ENCODE data around the gene TBC1D22A. TPM values are rescaled to one million over a fixed set of nuclear protein-coding genes. Genes with fewer than 3 reads are reported as not detected.

TBC1D22A gene
- total and polyA plus RNA-seq, 2 experiments from 2014 or later, result 15.3 to 19.8 TPM

GRCh38 chr22:47009304-47010101 lies 247.1 kb downstream of the TBC1D22A start:
- Histone ChIP-seq H3K79me2 (no peaks in the 10 kb centered on the region), H4K20me1 (ENCODE audit: insufficient read depth, poor library complexity, severe bottlenecking) (no peaks in the 10 kb centered on the region), H3K36me3 (replicated peaks; ENCODE audit: insufficient read depth, low read depth) (no peaks in the 10 kb centered on the region), H3K9me2 (replicated peaks; ENCODE audit: insufficient read depth) (no peaks in the 10 kb centered on the region), H3K4me1 (ENCODE audit: insufficient read depth) (peaks cover 3% of the 10 kb centered on the region), H3K4me2 (no peak overlapping the region), H3K4me3 (no peak overlapping the region), H3K9me3 (ENCODE audit: low read depth) (no peaks in the 10 kb centered on the region), H3K27me3 (no peaks in the 10 kb centered on the region), H2AFZ (no peak overlapping the region), H3K27ac (no peak overlapping the region)
- TF ChIP-seq EZH2 (IDR thresholded peaks at IDR 0.05; ENCODE audit: borderline replicate concordance) (no peak), EZH2phosphoT487 (IDR thresholded peaks at IDR 0.05; ENCODE audit: low read depth, severe bottlenecking, unreplicated experiment) (no peak), CTCF (IDR thresholded peaks at IDR 0.05; ENCODE audit: poor library complexity) (no peak)
- no peak for DNase-seq (ENCODE audit: low spot score)
- 96% methylated on average over 8 of the region's 8 CpGs for WGBS (ENCODE audit: low lambda C conversion rate, missing lambda C conversion rate)

GRCh38 chr22:47010211-47010610 lies 247.8 kb downstream of the TBC1D22A start:
- Histone ChIP-seq H3K79me2 (no peaks in the 10 kb centered on the region), H3K27ac (no peak overlapping the region), H3K4me1 (ENCODE audit: insufficient read depth) (peaks cover 3% of the 10 kb centered on the region), H3K9me2 (replicated peaks; ENCODE audit: insufficient read depth) (no peaks in the 10 kb centered on the region), H4K20me1 (ENCODE audit: insufficient read depth, poor library complexity, severe bottlenecking) (no peaks in the 10 kb centered on the region), H3K27me3 (no peaks in the 10 kb centered on the region), H3K9me3 (ENCODE audit: low read depth) (no peaks in the 10 kb centered on the region), H3K4me2 (no peak overlapping the region), H2AFZ (no peak overlapping the region), H3K4me3 (no peak overlapping the region), H3K36me3 (replicated peaks; ENCODE audit: insufficient read depth, low read depth) (no peaks in the 10 kb centered on the region)
- no peak for DNase-seq (ENCODE audit: low spot score)
- WGBS (ENCODE audit: low lambda C conversion rate, missing lambda C conversion rate), result 79% methylated on average over 10 of the region's 10 CpGs
- TF ChIP-seq EZH2phosphoT487 (IDR thresholded peaks at IDR 0.05; ENCODE audit: low read depth, severe bottlenecking, unreplicated experiment) (no peak), EZH2 (IDR thresholded peaks at IDR 0.05; ENCODE audit: borderline replicate concordance) (no peak), CTCF (IDR thresholded peaks at IDR 0.05; ENCODE audit: poor library complexity) (no peak)

- DNase-seq (ENCODE audit: low spot score), result no peak
- no peak overlapping the region for H3K4me3 ChIP-seq
- TF ChIP-seq EZH2 (IDR thresholded peaks at IDR 0.05; ENCODE audit: borderline replicate concordance) (no peak), EZH2phosphoT487 (IDR thresholded peaks at IDR 0.05; ENCODE audit: low read depth, severe bottlenecking, unreplicated experiment) (no peak), CTCF (IDR thresholded peaks at IDR 0.05; ENCODE audit: poor library complexity) (no peak)
- H3K27ac ChIP-seq, result no peak overlapping the region
- H3K9me3 ChIP-seq (ENCODE audit: low read depth), result no peaks in the 10 kb centered on the region
- 86% methylated on average over 12 of the region's 12 CpGs for WGBS (ENCODE audit: low lambda C conversion rate, missing lambda C conversion rate)
- H3K36me3 ChIP-seq (replicated peaks; ENCODE audit: insufficient read depth, low read depth), result no peaks in the 10 kb centered on the region
- peaks cover 3% of the 10 kb centered on the region for H3K4me1 ChIP-seq (ENCODE audit: insufficient read depth)
- H2AFZ ChIP-seq, result no peak overlapping the region
- no peaks in the 10 kb centered on the region for H3K79me2 ChIP-seq
- H4K20me1 ChIP-seq (ENCODE audit: insufficient read depth, poor library complexity, severe bottlenecking), result no peaks in the 10 kb centered on the region
- no peak overlapping the region for H3K4me2 ChIP-seq
- no peaks in the 10 kb centered on the region for H3K27me3 ChIP-seq
- no peaks in the 10 kb centered on the region for H3K9me2 ChIP-seq (replicated peaks; ENCODE audit: insufficient read depth)
Measured at GRCh38 chr22:47011131-47011858, 248.8 kb downstream of the TBC1D22A start.
